GM19438 (cell line): ENCODE results near the gene SMC6.

ENCODE experiments used
- ATAC-seq: cut with Tn5 transposase; IDR thresholded peaks from one replicate; pipeline ENCODE4 v1.9.1; 2021; ENCODE audit warnings: low read depth; ENCODE audit not compliant: unreplicated experiment

Gene SMC6

DNA sequence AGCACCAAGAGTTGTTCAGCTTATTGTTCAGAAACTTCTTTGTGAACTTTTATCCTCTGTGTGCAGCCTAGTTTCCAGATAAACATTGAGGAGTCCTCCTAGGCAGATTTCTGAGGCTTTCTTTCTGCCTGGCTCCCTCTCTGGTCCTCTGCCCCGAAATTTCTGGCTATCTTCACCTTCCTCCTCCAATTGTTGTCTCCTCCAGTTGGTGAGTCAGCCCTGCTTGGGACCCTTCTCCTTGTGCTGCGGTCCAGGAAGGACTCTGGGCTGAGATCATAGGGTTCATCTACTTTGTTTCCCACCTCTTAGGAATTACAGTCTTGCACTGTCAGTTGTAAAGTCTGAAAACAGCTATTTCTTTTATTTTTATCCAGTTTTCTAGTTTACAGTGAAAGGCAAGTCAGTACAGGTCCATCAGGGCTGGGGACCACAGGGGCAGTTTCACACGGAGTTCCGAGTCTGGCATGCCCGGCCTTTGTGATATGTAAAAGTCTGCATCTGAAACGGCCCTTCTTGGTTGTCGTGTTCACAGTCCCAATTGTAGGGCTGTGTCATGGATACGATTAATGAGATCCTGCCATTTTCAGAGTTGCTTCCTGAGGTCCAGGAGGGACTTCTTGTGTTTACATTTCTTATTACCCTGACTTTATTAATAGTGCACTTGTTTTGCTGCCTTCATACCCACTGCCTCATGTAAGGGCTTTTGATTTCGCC, 100.8 kb downstream of the SMC6 start:
- ATAC-seq = no peak

DNA sequence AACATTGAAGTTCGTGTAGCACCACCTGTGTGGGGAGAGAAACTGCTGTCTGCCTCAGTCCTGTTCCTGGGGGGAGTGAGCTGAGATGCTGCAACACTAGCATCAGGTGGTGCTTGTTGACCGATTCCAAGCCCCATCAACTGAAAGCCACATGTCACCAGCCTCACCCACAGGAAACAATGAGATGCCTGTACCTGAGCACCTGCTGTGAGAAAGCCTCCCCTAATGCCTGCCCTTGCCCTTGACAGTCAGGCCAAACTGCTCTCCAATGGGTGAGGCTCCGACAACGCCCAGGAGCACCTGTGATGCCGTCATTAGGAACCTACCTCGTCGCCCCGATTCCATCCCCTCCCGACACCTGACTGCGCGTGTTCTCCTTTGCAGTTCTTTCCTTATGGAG, 104.6 kb downstream of the SMC6 start:
- ATAC-seq = no peak

DNA sequence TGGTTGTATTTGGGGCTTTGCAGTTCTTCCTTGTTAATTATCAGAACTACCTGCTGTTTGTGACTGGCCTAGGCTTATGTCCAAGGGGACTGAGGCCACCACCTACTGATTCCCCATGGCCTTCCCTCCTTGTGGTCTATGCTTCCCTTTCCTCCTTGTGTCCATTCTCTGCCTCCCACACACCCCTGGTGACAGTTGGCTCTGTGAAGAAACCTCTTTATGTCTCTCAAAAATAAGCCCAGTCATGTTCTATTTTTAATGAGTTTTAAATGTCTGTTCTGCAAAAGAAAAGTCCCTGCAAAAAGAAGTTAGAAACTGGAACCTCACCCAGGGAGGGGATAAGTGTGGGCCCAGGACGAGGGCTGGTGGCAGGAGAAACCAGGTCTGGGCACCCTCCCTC, 105.0 kb downstream of the SMC6 start:
- ATAC-seq = no peak

DNA sequence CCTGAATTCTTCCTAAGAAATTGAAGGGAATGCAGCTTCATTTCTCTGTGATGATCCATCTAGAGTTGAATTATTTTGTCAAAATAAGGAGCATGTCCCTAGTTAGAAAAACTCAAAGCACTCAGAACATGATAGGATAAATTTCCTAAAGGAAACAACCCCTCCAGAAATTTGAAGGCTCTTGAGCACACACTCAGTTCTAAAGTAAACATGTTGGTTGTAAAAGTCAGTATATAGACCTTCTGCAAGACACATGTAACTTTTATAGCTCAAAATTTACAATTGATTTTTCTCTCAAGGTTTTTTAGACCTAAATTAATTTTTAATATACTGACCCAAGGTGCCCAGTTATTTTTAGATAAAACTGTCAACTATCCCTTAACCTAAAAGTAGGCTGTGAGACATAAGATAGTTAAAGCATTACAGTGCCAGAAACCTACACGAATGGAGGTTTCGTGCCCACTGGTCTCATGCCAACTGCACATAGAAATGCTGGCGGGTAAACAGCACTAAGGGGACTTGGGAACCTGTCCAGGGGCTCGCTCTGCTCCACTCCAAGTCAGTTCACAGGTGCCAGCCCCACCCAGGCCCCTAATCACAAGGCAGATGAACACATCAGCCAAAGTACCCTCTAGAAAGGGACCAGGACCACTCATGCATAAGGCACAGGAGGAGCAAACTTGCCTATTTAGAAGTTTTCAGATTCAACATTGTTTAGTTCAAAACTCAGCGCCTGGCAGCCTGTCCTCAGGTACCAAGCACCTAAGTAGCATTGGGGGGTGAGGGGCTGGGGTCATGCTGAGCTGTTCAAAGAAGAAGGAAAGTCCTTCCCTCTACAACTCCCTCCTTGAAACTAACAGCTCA, 106.5 kb downstream of the SMC6 start:
- ATAC-seq = no peak

DNA sequence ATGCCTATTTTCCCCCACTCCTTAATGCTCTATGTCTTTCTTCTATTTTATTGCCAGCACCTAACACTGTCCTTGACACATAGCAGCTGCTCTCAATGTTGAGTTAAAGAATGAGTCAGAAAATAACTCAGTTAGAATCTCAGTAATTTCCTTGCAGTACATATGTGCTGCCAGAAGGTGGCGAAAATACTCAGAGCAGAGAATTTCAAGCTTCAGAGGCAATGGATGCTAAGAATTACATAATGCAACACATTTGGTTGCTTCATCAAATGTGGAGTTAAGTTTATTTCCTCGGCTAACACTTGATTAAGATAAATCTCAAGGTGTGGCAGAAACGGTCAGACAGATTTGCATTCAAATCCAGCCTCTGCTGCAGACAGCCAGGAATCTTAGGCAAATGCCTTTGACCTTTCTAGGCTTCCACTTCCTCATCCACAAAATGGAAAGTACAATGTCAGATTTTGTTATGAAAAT, 107.5 kb downstream of the SMC6 start:
- peak; percentile 78 for ATAC-seq

DNA sequence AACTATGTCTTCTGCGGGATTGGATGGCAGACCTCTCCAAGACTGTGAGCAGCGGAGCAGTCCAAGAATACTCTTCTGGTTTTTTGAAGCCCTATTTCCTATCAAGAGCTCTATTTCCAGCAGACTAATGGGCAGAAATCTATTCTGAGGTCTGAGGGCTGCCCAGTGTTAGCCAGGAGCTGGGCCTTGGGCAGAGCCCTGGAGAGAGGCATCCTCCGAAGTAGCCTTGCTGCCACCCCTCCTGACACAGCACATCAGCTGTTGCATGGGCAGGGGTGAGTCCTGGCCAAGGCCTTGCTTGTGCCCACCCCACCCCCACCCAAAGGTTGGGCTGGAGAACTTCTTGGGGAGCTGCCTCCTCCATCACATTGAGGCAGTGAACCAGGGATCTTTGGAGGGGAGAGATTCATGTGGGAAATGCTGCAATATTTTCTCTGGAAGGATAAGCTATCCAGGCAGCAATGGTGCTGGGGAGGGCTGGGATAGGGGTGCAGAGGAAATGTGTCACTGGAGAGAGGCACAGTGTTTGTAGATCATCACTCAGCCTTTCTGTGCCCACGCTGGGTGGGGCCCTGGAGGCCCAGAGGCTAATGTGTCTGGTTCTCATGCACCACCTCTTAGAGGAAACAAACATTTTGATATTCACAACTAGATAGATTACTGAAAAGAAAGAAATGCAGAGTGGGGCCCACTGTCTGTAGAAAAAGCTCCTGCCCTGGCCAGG, 108.5 kb downstream of the SMC6 start:
- no peak for ATAC-seq

GRCh38 chr2:17643031-17643615, 110.5 kb downstream of the SMC6 start:
- ATAC-seq = no peak

DNA sequence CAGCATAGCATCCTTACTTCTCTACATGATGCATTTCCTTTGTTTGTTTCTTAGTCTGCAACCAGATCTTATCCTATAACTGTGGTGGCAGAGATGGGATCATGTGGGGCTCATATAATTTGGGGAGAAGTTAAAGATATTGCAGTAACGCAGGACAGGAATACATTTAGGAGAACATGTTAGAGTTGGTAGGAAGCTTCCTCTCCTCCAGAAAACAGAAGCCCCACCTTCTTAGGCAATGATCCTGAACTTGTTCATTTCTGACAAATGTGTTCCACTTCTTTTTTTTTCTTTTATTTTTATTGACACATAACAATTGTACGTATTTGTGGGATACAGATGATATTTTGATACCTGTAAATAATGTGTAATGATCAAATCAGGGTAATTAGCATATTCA, 113.2 kb downstream of the SMC6 start:
- no peak for ATAC-seq

DNA sequence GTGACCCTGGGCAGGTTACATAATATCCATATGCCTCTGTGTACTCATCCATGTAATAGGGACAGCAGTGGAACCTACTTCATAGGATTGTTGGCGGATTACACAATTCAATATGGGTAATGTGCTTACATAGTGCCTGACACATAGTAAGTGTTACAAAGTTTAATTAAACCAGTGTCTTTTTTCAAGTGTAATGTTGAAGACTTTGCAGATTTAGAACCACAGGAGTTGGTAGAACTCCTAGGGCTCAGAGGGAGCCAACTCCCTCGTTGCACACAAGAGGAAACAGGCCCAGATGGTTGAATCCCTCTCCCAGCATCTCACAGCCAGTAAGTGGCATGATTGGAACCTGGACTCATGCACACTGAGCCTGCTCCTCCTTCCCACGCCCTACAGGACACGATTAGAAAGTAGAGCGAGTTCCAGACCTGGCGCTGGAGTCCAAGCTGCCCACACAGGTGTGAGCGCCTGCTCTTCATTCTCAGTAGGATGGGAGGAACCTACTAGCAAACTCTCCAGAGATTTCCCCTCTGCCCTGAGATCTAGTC, 115.3 kb downstream of the SMC6 start:
- ATAC-seq = no peak

- no peak for ATAC-seq
Observed at GRCh38 chr2:17637131-17637906, 116.3 kb downstream of the SMC6 start.

- no peak for ATAC-seq
Observed at GRCh38 chr2:17636257-17636656, 117.4 kb downstream of the SMC6 start.

GRCh38 chr2:17634997-17635396, 118.6 kb downstream of the SMC6 start:
- ATAC-seq = no peak

DNA sequence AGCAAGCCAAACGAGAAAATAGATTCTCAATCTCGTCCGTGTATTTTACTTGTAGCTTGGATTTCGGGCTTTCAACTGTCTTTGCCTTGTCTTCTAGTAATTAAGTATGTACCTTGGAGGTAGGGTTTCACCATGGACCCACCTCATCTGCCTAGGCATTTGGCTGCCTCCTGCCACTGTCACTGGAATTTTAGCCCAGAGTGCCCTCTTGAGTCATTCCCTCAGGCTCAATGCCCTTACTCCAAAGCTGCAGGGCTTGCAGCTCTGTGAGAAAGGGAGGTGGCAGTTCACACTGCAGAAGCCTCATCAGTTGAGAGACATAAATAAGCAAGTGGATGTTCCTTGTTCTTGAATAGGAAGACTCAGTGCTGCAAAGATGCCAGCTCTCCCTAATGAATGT, 123.5 kb downstream of the SMC6 start:
- ATAC-seq = no peak

- ATAC-seq = no peak
Observed at GRCh38 chr2:17628349-17629261, 125.0 kb downstream of the SMC6 start.

GRCh38 chr2:17627434-17627833, 126.2 kb downstream of the SMC6 start:
- no peak for ATAC-seq

DNA sequence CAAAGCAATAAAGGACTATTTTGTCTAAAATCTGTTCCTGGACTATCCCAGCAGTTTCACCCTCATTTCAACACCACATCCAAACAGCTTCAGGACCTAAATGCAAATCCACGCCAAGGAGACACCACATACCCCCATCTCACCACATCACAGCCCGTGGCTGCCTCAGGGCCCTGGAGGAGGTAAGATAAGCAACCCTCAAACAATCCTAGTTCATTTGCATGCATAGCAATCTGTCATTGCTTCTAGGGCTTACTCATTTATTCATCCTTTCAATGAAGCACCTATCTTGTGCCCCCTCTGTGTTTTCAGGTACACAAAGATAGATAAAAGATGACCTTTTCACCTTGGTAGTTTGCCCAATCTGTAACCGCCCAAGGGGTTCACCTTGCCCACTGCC, 126.6 kb downstream of the SMC6 start:
- no peak for ATAC-seq

DNA sequence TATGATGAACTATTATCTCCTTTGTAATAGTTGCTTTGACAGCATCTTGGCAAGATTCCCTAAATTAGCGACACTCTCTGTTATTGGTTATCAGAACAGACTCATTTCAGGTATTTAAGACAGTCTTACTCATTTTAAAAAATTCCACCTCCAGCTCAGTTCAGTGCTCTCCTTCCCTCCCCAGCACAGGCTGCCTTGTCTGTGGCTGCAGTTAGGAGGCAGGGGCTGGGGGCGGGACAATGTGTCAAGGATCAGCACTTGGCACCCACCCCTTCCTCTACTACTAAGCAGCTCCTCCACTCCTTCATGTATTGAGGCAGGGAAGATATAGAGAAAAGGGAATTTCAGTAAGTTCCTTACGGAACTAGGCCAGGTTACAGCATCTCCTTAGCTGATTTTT, 128.2 kb downstream of the SMC6 start:
- no peak for ATAC-seq

DNA sequence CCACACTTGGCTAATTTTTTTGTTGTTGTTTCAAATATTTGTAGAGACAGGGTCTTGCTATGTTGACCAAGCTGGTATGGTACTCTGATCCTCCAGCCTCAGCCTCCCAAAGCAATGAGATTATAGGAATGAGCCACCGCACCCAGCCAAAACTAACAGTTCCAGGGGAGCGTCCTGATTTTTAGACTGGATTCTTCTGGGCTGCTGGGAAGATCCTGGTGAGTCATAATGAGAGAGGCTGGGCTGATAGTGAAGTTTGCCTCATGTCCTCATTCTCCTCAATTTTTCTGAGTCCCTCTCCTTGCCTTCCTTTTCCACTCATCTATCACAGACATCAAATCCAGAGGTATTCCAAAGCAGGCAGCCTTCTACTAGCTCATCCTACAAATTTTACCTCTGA, 131.8 kb downstream of the SMC6 start:
- no peak for ATAC-seq

GRCh38 chr2:17620841-17621240, 132.8 kb downstream of the SMC6 start:
- ATAC-seq = no peak
